HepG2 (cell line): ENCODE data around the gene DDHD1. TPM values are rescaled to one million over a fixed set of nuclear protein-coding genes. Genes with fewer than 3 reads are reported as not detected.
A peak's percentile ranks its signal among the peaks of the same experiment; 100 is the strongest.

Experiments used
- CAMTA2 ChIP-seq: sonication (generic); formaldehyde crosslinking; IDR thresholded peaks from 2 replicates; pipeline ENCODE4 v1.4.0; 2020; ENCODE audit warnings: mild to moderate bottlenecking, missing genetic modification reagents, borderline replicate concordance
- FOXK1 ChIP-seq: sonication (generic); formaldehyde crosslinking; IDR thresholded peaks from 2 replicates; pipeline ENCODE4 v1.4.0; 2020; ENCODE audit warnings: low read depth, missing genetic modification reagents, borderline replicate concordance
- GLI4 ChIP-seq: sonication (generic); formaldehyde crosslinking; IDR thresholded peaks from 2 replicates; pipeline ENCODE4 v1.5.1; 2020; ENCODE audit warnings: missing genetic modification reagents, mild to moderate bottlenecking, moderate library complexity, borderline replicate concordance
- HDAC6 ChIP-seq: fragments of 200-600 bp; sonication (generic); IDR thresholded peaks from 2 replicates; pipeline ENCODE4 v1.7.0; 2017; ENCODE audit warnings: mild to moderate bottlenecking, antibody characterized with exemption, low read length, low read depth
- MAFK ChIP-seq, 2 experiments: IDR thresholded peaks in 1 of 2; conservative IDR thresholded peaks in 1 of 2; 2 replicates each; pipeline ENCODE4 v1.6.1; 2011; ENCODE audit warnings: improper control_type of control experiment in 2 of 2, low read length in 2 of 2
- MBNL3 ChIP-seq: fragments of 250-450 bp; sonication (Bioruptor Pico); conservative IDR thresholded peaks from 2 replicates; pipeline ENCODE4 v1.8.0; 2022; ENCODE audit warnings: mild to moderate bottlenecking, inconsistent platforms
- MTF1 ChIP-seq: sonication (generic); formaldehyde crosslinking; IDR thresholded peaks from 2 replicates; pipeline ENCODE4 v1.5.0; 2020; ENCODE audit warnings: missing genetic modification reagents
- POLR2A ChIP-seq, 2 experiments: IDR thresholded peaks; 2 replicates each; pipeline ENCODE4 v1.6.1; 2011; ENCODE audit warnings: low read depth in 2 of 2, low read length in 2 of 2, mild to moderate bottlenecking in 1 of 2, moderate library complexity in 1 of 2; ENCODE audit not compliant: insufficient read depth in 1 of 2
- RELA ChIP-seq: sonication (generic); formaldehyde crosslinking; IDR thresholded peaks from 2 replicates; pipeline ENCODE4 v1.4.0; 2020; ENCODE audit warnings: missing genetic modification reagents
- SATB2 ChIP-seq: sonication (generic); formaldehyde crosslinking; IDR thresholded peaks from 2 replicates; pipeline ENCODE4 v1.5.0; 2020; ENCODE audit warnings: missing genetic modification reagents
- ZBTB21 ChIP-seq: sonication (generic); formaldehyde crosslinking; IDR thresholded peaks from 2 replicates; pipeline ENCODE4 v1.4.0; 2020; ENCODE audit warnings: missing genetic modification reagents
- ZNF12 ChIP-seq: sonication (generic); formaldehyde crosslinking; IDR thresholded peaks from 2 replicates; pipeline ENCODE4 v1.5.0; 2020; ENCODE audit warnings: missing genetic modification reagents
- ZNF34 ChIP-seq: sonication (generic); formaldehyde crosslinking; IDR thresholded peaks from 2 replicates; pipeline ENCODE4 v1.4.0; 2020; ENCODE audit warnings: mild to moderate bottlenecking, missing genetic modification reagents, borderline replicate concordance
- ZNF460 ChIP-seq: sonication (generic); formaldehyde crosslinking; IDR thresholded peaks from 2 replicates; pipeline ENCODE4 v1.5.1; 2020; ENCODE audit warnings: missing genetic modification reagents, mild to moderate bottlenecking, borderline replicate concordance
- ZNF75D ChIP-seq: sonication (generic); formaldehyde crosslinking; IDR thresholded peaks from 2 replicates; pipeline ENCODE4 v1.8.1; 2023; ENCODE audit warnings: missing genetic modification reagents, mild to moderate bottlenecking, borderline replicate concordance
- polyA plus RNA-seq, 8 experiments: library from polyadenylated mRNA; depleted of rRNA in 3 of 8; stranded (reverse) in 7 of 8; unstranded in 1 of 8; fragments of >200 nt; fragmentation: Illumina TruSeq in 4 of 8; extraction: Trizol in 4 of 8; gene quantifications; 2 replicates each; pipeline versions ENCODE4 v1.2.1 to v1.2.3, GENCODE V29; 2011 to 2016; ENCODE audit warnings: low read depth in 4 of 8, missing spikeins in 1 of 8, mixed read lengths in 1 of 8; ENCODE audit not compliant: insufficient read depth in 1 of 8
- total RNA-seq, 5 experiments: library from RNA; depleted of rRNA; stranded (reverse); fragments of >200 nt; fragmentation: Illumina TruSeq; extraction: Trizol; gene quantifications; 2 replicates each; pipeline ENCODE4 v1.2.3, GENCODE V29; 2016; ENCODE audit warnings: low read depth in 1 of 5
- TF ChIP-seq, protein P1 (sequence below): sonication (generic); formaldehyde crosslinking; IDR thresholded peaks from 2 replicates; pipeline ENCODE4 v1.4.0; 2020; ENCODE audit warnings: missing genetic modification reagents
- TF ChIP-seq, protein P2 (sequence below): sonication (generic); formaldehyde crosslinking; IDR thresholded peaks from 2 replicates; pipeline ENCODE4 v1.5.0; 2020; ENCODE audit warnings: mild to moderate bottlenecking, missing genetic modification reagents
- TF ChIP-seq, protein P3 (sequence below): sonication (generic); formaldehyde crosslinking; IDR thresholded peaks from 2 replicates; pipeline ENCODE4 v1.5.0; 2020; ENCODE audit warnings: mild to moderate bottlenecking, missing genetic modification reagents, moderate library complexity
- TF ChIP-seq, protein P4 (sequence below): sonication (generic); formaldehyde crosslinking; conservative IDR thresholded peaks from 2 replicates; pipeline ENCODE4 v1.8.1; 2023; ENCODE audit warnings: missing genetic modification reagents
- TF ChIP-seq, protein P5 (sequence below): sonication (generic); formaldehyde crosslinking; IDR thresholded peaks from 2 replicates; pipeline ENCODE4 v1.5.0; 2020; ENCODE audit warnings: missing genetic modification reagents

The DDHD1 gene
- total and polyA plus RNA-seq, 2 of the 13 experiments (the other 11 are each of a cell fraction or from before 2014, with no cell fraction given) = 4.6 to 8.3 TPM

DNA sequence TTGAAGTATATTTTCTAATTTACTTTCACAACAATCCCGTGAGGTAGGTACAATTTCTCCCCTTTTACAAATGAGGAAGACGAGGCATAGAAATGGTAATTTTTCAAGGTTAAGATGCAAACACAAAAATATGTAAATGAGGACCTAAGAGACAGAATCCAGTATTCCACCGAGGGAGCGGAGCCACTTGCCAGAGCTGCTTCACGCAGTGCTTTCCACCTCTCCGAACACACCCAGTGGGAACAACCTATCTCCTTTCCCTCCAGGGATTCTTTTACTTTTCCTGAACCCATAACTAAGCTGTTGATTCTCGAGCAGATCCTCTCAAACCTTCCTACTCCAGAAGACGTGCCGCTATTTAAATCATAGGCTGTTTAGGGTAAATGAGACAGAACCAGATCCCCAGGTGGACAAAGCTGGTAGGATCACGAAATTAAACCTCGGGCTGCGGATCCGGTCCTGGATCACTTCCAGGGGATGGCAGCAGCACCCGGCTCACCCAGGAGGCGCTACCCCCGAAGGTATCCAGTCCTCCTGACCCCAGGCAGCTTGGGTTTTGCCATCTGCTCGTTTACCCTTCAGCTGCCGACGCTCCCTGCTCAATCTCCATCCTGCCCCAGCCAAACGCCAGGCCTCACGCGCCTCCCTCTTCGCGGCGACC lies 1.5 kb downstream of the DDHD1 start (continued):
- TF ChIP-seq, protein P1, sequence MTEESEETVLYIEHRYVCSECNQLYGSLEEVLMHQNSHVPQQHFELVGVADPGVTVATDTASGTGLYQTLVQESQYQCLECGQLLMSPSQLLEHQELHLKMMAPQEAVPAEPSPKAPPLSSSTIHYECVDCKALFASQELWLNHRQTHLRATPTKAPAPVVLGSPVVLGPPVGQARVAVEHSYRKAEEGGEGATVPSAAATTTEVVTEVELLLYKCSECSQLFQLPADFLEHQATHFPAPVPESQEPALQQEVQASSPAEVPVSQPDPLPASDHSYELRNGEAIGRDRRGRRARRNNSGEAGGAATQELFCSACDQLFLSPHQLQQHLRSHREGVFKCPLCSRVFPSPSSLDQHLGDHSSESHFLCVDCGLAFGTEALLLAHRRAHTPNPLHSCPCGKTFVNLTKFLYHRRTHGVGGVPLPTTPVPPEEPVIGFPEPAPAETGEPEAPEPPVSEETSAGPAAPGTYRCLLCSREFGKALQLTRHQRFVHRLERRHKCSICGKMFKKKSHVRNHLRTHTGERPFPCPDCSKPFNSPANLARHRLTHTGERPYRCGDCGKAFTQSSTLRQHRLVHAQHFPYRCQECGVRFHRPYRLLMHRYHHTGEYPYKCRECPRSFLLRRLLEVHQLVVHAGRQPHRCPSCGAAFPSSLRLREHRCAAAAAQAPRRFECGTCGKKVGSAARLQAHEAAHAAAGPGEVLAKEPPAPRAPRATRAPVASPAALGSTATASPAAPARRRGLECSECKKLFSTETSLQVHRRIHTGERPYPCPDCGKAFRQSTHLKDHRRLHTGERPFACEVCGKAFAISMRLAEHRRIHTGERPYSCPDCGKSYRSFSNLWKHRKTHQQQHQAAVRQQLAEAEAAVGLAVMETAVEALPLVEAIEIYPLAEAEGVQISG (CRISPR knock-in tag) = peak; percentile 42; the same call in 1 of the 2 replicates
- TF ChIP-seq RELA (CRISPR knock-in tag) (no peak), CAMTA2 (CRISPR knock-in tag) (no peak), SATB2 (0 out of 2 replicates have a peak, but pooled peaks have one; percentile 22), HDAC6 (no peak), MBNL3 (no peak), ZNF12 (no peak), MTF1 (CRISPR knock-in tag) (no peak), ZNF34 (CRISPR knock-in tag) (no peak), MAFK (conservative IDR thresholded peaks at IDR 0.05 in 1 of 2, IDR thresholded peaks at IDR 0.05 in 1 of 2; ENCODE audit: low read length in 2 of 2) (no peak), ZNF460 (CRISPR knock-in tag) (no peak), GLI4 (CRISPR knock-in tag) (0 out of 2 replicates have a peak, but pooled peaks have one; percentile 26), POLR2A (IDR thresholded peaks at IDR 0.05; ENCODE audit: insufficient read depth in 1 of 2, low read depth in 2 of 2, low read length in 2 of 2) (no peak), ZBTB21 (CRISPR knock-in tag) (no peak), FOXK1 (CRISPR knock-in tag) (no peak), ZNF75D (CRISPR knock-in tag) (no peak)
- TF ChIP-seq, protein P2, sequence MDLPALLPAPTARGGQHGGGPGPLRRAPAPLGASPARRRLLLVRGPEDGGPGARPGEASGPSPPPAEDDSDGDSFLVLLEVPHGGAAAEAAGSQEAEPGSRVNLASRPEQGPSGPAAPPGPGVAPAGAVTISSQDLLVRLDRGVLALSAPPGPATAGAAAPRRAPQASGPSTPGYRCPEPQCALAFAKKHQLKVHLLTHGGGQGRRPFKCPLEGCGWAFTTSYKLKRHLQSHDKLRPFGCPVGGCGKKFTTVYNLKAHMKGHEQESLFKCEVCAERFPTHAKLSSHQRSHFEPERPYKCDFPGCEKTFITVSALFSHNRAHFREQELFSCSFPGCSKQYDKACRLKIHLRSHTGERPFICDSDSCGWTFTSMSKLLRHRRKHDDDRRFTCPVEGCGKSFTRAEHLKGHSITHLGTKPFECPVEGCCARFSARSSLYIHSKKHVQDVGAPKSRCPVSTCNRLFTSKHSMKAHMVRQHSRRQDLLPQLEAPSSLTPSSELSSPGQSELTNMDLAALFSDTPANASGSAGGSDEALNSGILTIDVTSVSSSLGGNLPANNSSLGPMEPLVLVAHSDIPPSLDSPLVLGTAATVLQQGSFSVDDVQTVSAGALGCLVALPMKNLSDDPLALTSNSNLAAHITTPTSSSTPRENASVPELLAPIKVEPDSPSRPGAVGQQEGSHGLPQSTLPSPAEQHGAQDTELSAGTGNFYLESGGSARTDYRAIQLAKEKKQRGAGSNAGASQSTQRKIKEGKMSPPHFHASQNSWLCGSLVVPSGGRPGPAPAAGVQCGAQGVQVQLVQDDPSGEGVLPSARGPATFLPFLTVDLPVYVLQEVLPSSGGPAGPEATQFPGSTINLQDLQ = no peak
- TF ChIP-seq, protein P3, sequence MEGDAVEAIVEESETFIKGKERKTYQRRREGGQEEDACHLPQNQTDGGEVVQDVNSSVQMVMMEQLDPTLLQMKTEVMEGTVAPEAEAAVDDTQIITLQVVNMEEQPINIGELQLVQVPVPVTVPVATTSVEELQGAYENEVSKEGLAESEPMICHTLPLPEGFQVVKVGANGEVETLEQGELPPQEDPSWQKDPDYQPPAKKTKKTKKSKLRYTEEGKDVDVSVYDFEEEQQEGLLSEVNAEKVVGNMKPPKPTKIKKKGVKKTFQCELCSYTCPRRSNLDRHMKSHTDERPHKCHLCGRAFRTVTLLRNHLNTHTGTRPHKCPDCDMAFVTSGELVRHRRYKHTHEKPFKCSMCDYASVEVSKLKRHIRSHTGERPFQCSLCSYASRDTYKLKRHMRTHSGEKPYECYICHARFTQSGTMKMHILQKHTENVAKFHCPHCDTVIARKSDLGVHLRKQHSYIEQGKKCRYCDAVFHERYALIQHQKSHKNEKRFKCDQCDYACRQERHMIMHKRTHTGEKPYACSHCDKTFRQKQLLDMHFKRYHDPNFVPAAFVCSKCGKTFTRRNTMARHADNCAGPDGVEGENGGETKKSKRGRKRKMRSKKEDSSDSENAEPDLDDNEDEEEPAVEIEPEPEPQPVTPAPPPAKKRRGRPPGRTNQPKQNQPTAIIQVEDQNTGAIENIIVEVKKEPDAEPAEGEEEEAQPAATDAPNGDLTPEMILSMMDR (CRISPR knock-in tag) = peak; percentile 30; the same call in 1 of the 2 replicates
- TF ChIP-seq, protein P4, sequence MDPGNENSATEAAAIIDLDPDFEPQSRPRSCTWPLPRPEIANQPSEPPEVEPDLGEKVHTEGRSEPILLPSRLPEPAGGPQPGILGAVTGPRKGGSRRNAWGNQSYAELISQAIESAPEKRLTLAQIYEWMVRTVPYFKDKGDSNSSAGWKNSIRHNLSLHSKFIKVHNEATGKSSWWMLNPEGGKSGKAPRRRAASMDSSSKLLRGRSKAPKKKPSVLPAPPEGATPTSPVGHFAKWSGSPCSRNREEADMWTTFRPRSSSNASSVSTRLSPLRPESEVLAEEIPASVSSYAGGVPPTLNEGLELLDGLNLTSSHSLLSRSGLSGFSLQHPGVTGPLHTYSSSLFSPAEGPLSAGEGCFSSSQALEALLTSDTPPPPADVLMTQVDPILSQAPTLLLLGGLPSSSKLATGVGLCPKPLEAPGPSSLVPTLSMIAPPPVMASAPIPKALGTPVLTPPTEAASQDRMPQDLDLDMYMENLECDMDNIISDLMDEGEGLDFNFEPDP (CRISPR knock-in tag) = 0 out of 2 replicates have a peak, but pooled peaks have one; percentile 21
- TF ChIP-seq, protein P5, sequence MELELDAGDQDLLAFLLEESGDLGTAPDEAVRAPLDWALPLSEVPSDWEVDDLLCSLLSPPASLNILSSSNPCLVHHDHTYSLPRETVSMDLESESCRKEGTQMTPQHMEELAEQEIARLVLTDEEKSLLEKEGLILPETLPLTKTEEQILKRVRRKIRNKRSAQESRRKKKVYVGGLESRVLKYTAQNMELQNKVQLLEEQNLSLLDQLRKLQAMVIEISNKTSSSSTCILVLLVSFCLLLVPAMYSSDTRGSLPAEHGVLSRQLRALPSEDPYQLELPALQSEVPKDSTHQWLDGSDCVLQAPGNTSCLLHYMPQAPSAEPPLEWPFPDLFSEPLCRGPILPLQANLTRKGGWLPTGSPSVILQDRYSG = 0 out of 2 replicates have a peak, but pooled peaks have one; percentile 54
